Skin epidermis (tissue), 12 donors: ENCODE results near the gene TAF1A.

Experiments used
- H3K27ac ChIP-seq, 21 experiments: fragments of 200-600 bp; sonication (generic) in 11 of 21; one replicate each; pipeline ENCODE4 v1.5.0; 2020; ENCODE audit warnings: mild to moderate bottlenecking in 3 of 21, inconsistent platforms in 2 of 21, moderate library complexity in 2 of 21
- H3K4me3 ChIP-seq, 7 experiments: fragments of 200-600 bp; sonication (generic) in 2 of 7; one replicate each; pipeline ENCODE4 v1.5.0; 2020; ENCODE audit warnings: inconsistent platforms in 2 of 7, mild to moderate bottlenecking in 2 of 7, moderate library complexity in 1 of 7

TAF1A gene

GRCh38 chr1:222601257-222601656 lies 11.5 kb upstream of the TAF1A start:
- H3K4me3 ChIP-seq: no peak overlapping the region
- H3K27ac ChIP-seq: no peak overlapping the region

GRCh38 chr1:222600281-222600680 lies 10.5 kb upstream of the TAF1A start:
- no peak overlapping the region for H3K27ac ChIP-seq
- no peak overlapping the region for H3K4me3 ChIP-seq

- no peak overlapping the region for H3K27ac ChIP-seq
- no peak overlapping the region for H3K4me3 ChIP-seq
Observed at GRCh38 chr1:222596696-222597095, 7.0 kb upstream of the TAF1A start.

- no peak overlapping the region for H3K27ac ChIP-seq
- H3K4me3 ChIP-seq: no peak overlapping the region
Observed at GRCh38 chr1:222594789-222595188, 5.1 kb upstream of the TAF1A start.

- H3K27ac ChIP-seq: no peak overlapping the region
- no peak overlapping the region for H3K4me3 ChIP-seq
Observed at GRCh38 chr1:222592171-222592570, 2.4 kb upstream of the TAF1A start.

- Histone ChIP-seq H3K4me3 (no peak overlapping the region), H3K27ac (no peak overlapping the region)
Observed at GRCh38 chr1:222588135-222588534, 1.6 kb downstream of the TAF1A start.

- Histone ChIP-seq H3K4me3 (no peak overlapping the region), H3K27ac (no peak overlapping the region)
Observed at GRCh38 chr1:222586842-222587241, 2.9 kb downstream of the TAF1A start.

GRCh38 chr1:222583079-222583478 lies 6.7 kb downstream of the TAF1A start:
- H3K4me3 ChIP-seq: no peak overlapping the region
- H3K27ac ChIP-seq: no peak overlapping the region

GRCh38 chr1:222582099-222582774 lies 7.5 kb downstream of the TAF1A start:
- no peak overlapping the region for H3K27ac ChIP-seq
- H3K4me3 ChIP-seq: no peak overlapping the region

GRCh38 chr1:222579316-222579715 lies 10.4 kb downstream of the TAF1A start:
- no peak overlapping the region for H3K4me3 ChIP-seq
- H3K27ac ChIP-seq: no peak overlapping the region

- H3K27ac ChIP-seq: no peak overlapping the region
Observed at GRCh38 chr1:222570837-222571236, 18.9 kb downstream of the TAF1A start.

GRCh38 chr1:222561656-222562055 lies 28.1 kb downstream of the TAF1A start:
- Histone ChIP-seq H3K4me3 (no peak overlapping the region), H3K27ac (no peak overlapping the region)

More at GRCh38 chr1:222570837-222571236, 18.9 kb downstream of the TAF1A start:
- no peak overlapping the region for H3K4me3 ChIP-seq

- no peak overlapping the region for H3K4me3 ChIP-seq
- H3K27ac ChIP-seq: no peak overlapping the region
Observed at GRCh38 chr1:222557574-222557973, 32.2 kb downstream of the TAF1A start.

- no peak overlapping the region for H3K27ac ChIP-seq
- H3K4me3 ChIP-seq: no peak overlapping the region
Observed at GRCh38 chr1:222557148-222557547, 32.6 kb downstream of the TAF1A start.

GRCh38 chr1:222555992-222556615 lies 33.6 kb downstream of the TAF1A start:
- H3K27ac ChIP-seq: no peak overlapping the region
- no peak overlapping the region for H3K4me3 ChIP-seq

GRCh38 chr1:222554177-222554576 lies 35.6 kb downstream of the TAF1A start:
- Histone ChIP-seq H3K4me3 (no peak overlapping the region), H3K27ac (no peak overlapping the region)

GRCh38 chr1:222552882-222553281 lies 36.9 kb downstream of the TAF1A start:
- Histone ChIP-seq H3K4me3 (no peak overlapping the region), H3K27ac (peak overlapping the region in 2 of 21 experiments; percentile 19 to 25)

- no peak within 1 kb of the TSS for H3K4me3 ChIP-seq
- H3K27ac ChIP-seq: peak within 1 kb of the TSS in 1 of 21 experiments; percentile 43
Observed at GRCh38 chr1:222547944-222548671, 41.6 kb downstream of the TAF1A start, which contains the start of gene HHIPL2. HHIPL2 (minus strand) TSS chr1:222548104; CDS start chr1:222548044, 60 bp downstream.

GRCh38 chr1:222547260-222547614 lies 42.5 kb downstream of the TAF1A start:
- H3K4me3 ChIP-seq: no peak overlapping the region
- peak overlapping the region in 1 of 21 experiments; percentile 43 for H3K27ac ChIP-seq

GRCh38 chr1:222546548-222547259 lies 43.0 kb downstream of the TAF1A start:
- Histone ChIP-seq H3K27ac (peak overlapping the region in 2 of 21 experiments; percentile 22 to 43), H3K4me3 (no peak overlapping the region)
